Bronchial epithelial cell (primary cell): Measurements from ENCODE around the gene LRRC55. TPM values are rescaled to one million over a fixed set of nuclear protein-coding genes. Genes with fewer than 3 reads are reported as not detected.
A peak's percentile ranks its signal among the peaks of the same experiment; 100 is the strongest.
"Not testable (repeated sequence)": the region's sequence is repeated elsewhere in the genome, so short reads cannot be mapped to it uniquely, and the experiment has no call there.

Experiments used
- DNase-seq: peaks from one replicate; pipeline ENCODE4 v3.0.0-alpha.2; 2010; ENCODE audit warnings: low read depth
- FAIRE-seq: peaks from 2 replicates; lab custom pipeline; 2011; peaks lifted over from hg19 to GRCh38; lab: Jason Lieb, UNC
- H3K27me3 ChIP-seq: 2 replicates; pipeline ENCODE4 v1.5.1; 2011; ENCODE audit warnings: low read length; ENCODE audit not compliant: control insufficient read depth, insufficient read depth
- H3K36me3 ChIP-seq: 2 replicates; pipeline ENCODE4 v1.5.1; 2011; ENCODE audit warnings: low read length; ENCODE audit not compliant: control insufficient read depth, insufficient read depth
- H3K4me3 ChIP-seq: 2 replicates; pipeline ENCODE4 v1.5.1; 2011; ENCODE audit warnings: mild to moderate bottlenecking, low read depth, low read length, control low read depth
- CTCF ChIP-seq: IDR thresholded peaks from 2 replicates; pipeline ENCODE4 v1.5.1; 2011; ENCODE audit warnings: mild to moderate bottlenecking, moderate library complexity, low read length, control low read depth, inconsistent platforms; ENCODE audit not compliant: insufficient read depth, severe bottlenecking
- total RNA-seq: library from RNA; depleted of rRNA; stranded (reverse); fragments of >200 nt; gene quantifications from 2 replicates; pipeline ENCODE4 v1.2.1, GENCODE V29; 2014

LRRC55 gene
- total RNA-seq, 1 donor from 2014 or later: not detected

DNA sequence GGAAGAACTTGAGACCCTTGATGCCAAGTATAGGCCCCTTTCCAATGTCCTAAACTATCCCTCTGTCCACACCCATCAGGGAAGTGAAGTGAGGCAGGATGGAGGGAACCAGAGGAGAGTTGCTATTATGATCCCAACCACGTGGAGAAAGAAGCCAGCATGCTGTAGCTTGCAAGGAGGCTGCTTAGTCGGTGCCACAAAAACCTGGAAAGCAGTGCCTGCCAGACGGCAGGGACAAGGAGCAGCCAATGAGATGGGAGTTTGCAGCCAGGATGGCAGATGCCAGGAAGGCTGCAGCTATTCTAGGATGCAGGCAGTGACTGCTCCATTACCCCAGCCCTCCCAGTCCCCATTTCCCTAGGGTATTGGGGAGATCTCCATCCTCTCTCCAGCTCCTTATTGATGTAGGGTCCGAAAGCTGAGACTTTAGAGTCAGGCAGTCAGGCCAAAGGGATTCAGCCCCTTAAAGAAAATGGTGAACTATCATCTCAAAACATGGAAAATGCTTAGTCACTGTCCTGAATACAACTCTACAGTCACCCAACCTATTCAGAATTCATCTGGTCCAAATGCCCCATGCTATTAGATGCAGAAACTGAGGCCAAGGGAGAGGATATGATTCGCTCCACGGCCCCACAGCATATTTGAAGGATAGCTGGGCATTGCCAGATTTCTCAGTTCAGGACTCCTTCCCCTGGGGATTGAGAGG lies 18.4 kb upstream of the LRRC55 start:
- Histone ChIP-seq H3K27me3 (peaks cover 2% of the 10 kb centered on the region), H3K4me3 (no peak overlapping the region), H3K36me3 (no peaks in the 10 kb centered on the region)
- DNase-seq: peak; percentile 59
- TF ChIP-seq CTCF: no peak
- no peak for FAIRE-seq

- peaks cover 2% of the 10 kb centered on the region for H3K27me3 ChIP-seq
- no peak overlapping the region for H3K4me3 ChIP-seq
- FAIRE-seq (no peak), DNase-seq (no peak)
- TF ChIP-seq CTCF: no peak
- H3K36me3 ChIP-seq: no peaks in the 10 kb centered on the region
These were observed 17.4 kb upstream of the LRRC55 start for GRCh38 chr11:57164317-57164716.

- Histone ChIP-seq H3K4me3 (no peak overlapping the region), H3K36me3 (no peaks in the 10 kb centered on the region), H3K27me3 (peaks cover 2% of the 10 kb centered on the region)
- DNase-seq (no peak), FAIRE-seq (peak; percentile 36)
- TF ChIP-seq CTCF: no peak
These were observed 14.5 kb upstream of the LRRC55 start for GRCh38 chr11:57167125-57167846.

- H3K36me3 ChIP-seq, H3K27me3 ChIP-seq, H3K4me3 ChIP-seq, FAIRE-seq, DNase-seq: not testable (repeated sequence)
These were observed 11.9 kb upstream of the LRRC55 start for GRCh38 chr11:57169732-57170313.

DNA sequence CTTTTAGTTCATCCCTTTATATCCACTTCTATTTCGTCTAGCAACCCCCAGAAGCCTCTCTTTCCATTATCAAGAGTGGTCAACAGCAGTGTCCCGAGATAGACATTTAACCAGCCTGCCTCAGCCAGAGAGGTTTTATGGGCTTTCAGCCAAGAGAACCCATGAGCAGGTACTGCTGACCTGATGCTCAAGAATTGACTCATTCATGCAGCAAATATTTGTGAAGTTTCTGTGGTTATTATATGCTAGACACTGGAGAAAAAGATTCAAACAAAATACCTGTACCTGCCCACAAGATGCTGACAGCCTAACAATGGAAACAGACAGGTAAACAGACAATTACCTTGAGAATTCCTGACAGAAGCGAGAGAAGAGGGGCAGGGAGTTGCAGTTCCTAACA lies 9.7 kb upstream of the LRRC55 start:
- H3K36me3 ChIP-seq: no peaks in the 10 kb centered on the region
- no peaks in the 10 kb centered on the region for H3K27me3 ChIP-seq
- no peak overlapping the region for H3K4me3 ChIP-seq
- TF ChIP-seq CTCF: no peak
- peak; percentile 48 for DNase-seq
- no peak for FAIRE-seq

DNA sequence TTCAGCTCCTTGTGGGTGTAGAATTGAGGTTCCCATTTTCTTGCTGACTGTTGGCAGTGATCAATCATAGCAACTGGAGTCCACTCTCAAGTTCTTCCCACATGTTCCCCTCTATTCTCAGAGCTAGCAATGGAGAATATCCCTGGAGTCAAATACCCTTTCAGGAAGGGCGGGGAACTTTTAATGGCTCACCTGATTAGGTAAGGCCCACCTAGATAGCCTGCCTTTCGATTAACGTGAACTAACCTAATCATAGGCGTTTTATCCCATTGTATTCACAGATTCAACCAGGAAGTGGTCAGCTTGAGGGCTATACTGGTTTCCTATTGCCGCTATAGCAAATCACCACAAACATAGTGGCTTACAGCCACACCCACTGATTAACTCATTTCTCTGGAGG lies 7.1 kb upstream of the LRRC55 start:
- Histone ChIP-seq H3K4me3 (no peak overlapping the region), H3K36me3 (no peaks in the 10 kb centered on the region), H3K27me3 (no peaks in the 10 kb centered on the region)
- FAIRE-seq (no peak), DNase-seq (no peak)
- TF ChIP-seq CTCF: no peak
